Measurements from ENCODE around the gene PPP1R14D. TPM values are rescaled to one million over a fixed set of nuclear protein-coding genes. Genes with fewer than 3 reads are reported as not detected.

Gene PPP1R14D
- total RNA-seq, 1 experiment from 2014 or later, result 0.33 TPM

DNA sequence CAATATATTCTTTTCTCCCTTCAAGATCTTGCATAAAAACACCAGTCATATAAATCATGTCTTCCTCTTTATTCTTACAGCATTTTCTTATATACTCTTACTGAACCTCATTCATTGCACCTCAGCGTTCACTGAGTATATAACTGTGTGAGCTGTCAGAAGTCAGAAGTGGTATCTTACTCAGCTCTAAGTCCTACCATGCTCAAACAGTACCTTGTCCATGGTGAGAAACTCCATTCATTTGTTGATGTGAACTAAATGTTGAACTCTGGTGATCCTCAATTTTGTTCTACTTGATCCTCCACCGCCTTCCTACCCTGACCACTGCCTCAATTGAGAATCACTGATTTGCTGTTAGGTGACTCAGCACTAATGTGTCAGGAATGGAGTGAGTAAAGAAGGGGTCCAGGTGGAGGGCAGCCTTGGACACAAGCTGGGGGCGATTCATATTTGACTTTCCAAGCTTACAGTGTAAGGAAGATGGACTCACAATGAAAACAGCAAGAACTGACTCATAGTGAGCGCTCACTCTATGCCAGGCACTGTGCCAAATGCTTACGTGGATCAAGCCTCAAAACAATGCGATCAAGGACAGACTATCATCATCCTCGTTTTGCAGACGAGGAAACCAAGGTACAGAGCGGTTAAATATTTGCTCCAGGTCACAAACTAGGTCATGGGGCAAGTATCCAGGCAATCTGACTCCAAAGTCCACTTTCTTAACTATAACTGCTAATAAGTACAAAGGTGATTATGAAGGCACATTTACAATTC lies 35.1 kb downstream of the PPP1R14D start:
- no TSS peak for BruUV-seq (replicated peaks)
- H3K9me3 ChIP-seq (ENCODE audit: low read length), result no peaks in the 10 kb centered on the region
- no peak for TF ChIP-seq CTCF (conservative IDR thresholded peaks at IDR 0.05; ENCODE audit: low read depth, low read length)
- no peak for TF ChIP-seq EZH2 (IDR thresholded peaks at IDR 0.05; ENCODE audit: low read length, unreplicated experiment)
- no peak for TF ChIP-seq EZH2phosphoT487 (IDR thresholded peaks at IDR 0.05; ENCODE audit: borderline replicate concordance, low read length)
- H3K9ac ChIP-seq (ENCODE audit: low read length), result peak overlapping the region; percentile 24
- no peaks in the 10 kb centered on the region for H4K20me1 ChIP-seq (ENCODE audit: low read length)
- H2AFZ ChIP-seq (ENCODE audit: low read length), result peak overlapping the region; percentile 28; the same call in 1 of the 2 replicates
- peak overlapping the region; percentile 88 for H3K27ac ChIP-seq (ENCODE audit: low read length)
- peaks cover 36% of the 10 kb centered on the region for H3K4me1 ChIP-seq (ENCODE audit: insufficient read depth, low read length)
- peaks cover 48% of the 10 kb centered on the region for H3K79me2 ChIP-seq (ENCODE audit: low read length)
- intact Hi-C loops (cut with micrococcal nuclease), result no loop called here
- POLR2A ChIA-PET (ENCODE audit: unreplicated experiment), result no interaction called here
- H3K4me3 ChIP-seq (ENCODE audit: low read length), result peak overlapping the region; percentile 22; the same call in 1 of the 2 replicates
- DNase-seq (peak; percentile 98), ATAC-seq (peak; percentile 89)
- no peaks in the 10 kb centered on the region for H3K9me2 ChIP-seq (replicated peaks; ENCODE audit: low read length)
- peak overlapping the region; percentile 75 for H3K4me2 ChIP-seq (ENCODE audit: low read length)
- CTCF ChIA-PET, result interaction anchor here (0.5 to 1.0 kb wide), 2 partner anchors 80 to 190 kb away, joined by 3 to 4 read pairs; partner anchors contain the start of gene RHOV
- no peaks in the 10 kb centered on the region for H3F3A ChIP-seq (ENCODE audit: low read length, unreplicated experiment)
- no peaks in the 10 kb centered on the region for H3K36me3 ChIP-seq (ENCODE audit: low read depth, low read length)
- H3K27me3 ChIP-seq (ENCODE audit: low read length), result no peaks in the 10 kb centered on the region

DNA sequence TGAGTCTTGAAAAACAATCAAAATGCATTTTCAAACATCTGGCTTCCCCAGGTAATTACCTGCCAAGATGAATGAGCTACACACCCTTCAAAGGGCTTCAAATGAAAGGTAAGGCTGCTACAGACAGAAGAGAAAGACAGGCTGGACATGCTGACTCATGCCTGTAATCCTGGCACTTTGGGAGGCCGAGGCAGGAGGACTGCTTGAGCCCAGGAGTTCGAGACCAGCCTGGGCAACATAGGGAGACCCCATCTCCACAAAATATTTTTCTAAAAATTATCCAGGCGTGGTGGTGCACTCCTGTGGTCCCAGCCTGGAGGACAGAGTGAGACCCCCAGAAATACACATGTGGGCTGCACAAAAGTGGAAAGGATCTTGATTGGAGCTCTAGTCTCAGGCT lies 36.1 kb downstream of the PPP1R14D start:
- BruUV-seq (replicated peaks), result no TSS peak
- CTCF ChIA-PET, result interaction anchor here (1.1 kb wide), 1 partner anchor 66 kb away, joined by 3 read pairs; no protein-coding TSS in a partner anchor

More for the DNA sequence above, 36.1 kb downstream of the PPP1R14D start:
- Histone ChIP-seq H2AFZ (ENCODE audit: low read length) (no peak overlapping the region), H3K4me1 (ENCODE audit: insufficient read depth, low read length) (peaks cover 46% of the 10 kb centered on the region), H3K9me2 (replicated peaks; ENCODE audit: low read length) (no peaks in the 10 kb centered on the region), H3K27me3 (ENCODE audit: low read length) (no peaks in the 10 kb centered on the region), H3K36me3 (ENCODE audit: low read depth, low read length) (no peaks in the 10 kb centered on the region), H3K4me3 (ENCODE audit: low read length) (no peak overlapping the region), H4K20me1 (ENCODE audit: low read length) (no peaks in the 10 kb centered on the region), H3F3A (ENCODE audit: low read length, unreplicated experiment) (peaks cover 5% of the 10 kb centered on the region), H3K4me2 (ENCODE audit: low read length) (no peak overlapping the region), H3K27ac (ENCODE audit: low read length) (peak overlapping the region; percentile 88), H3K79me2 (ENCODE audit: low read length) (peaks cover 41% of the 10 kb centered on the region), H3K9me3 (ENCODE audit: low read length) (no peaks in the 10 kb centered on the region), H3K9ac (ENCODE audit: low read length) (no peak overlapping the region)
- no peak for DNase-seq
- intact Hi-C loops (cut with micrococcal nuclease), result no loop called here
- TF ChIP-seq EZH2 (IDR thresholded peaks at IDR 0.05; ENCODE audit: low read length, unreplicated experiment) (no peak), EZH2phosphoT487 (IDR thresholded peaks at IDR 0.05; ENCODE audit: borderline replicate concordance, low read length) (no peak), CTCF (conservative IDR thresholded peaks at IDR 0.05; ENCODE audit: low read depth, low read length) (no peak)
- POLR2A ChIA-PET (ENCODE audit: unreplicated experiment), result interaction anchor here (0.5 kb wide), 1 partner anchor 101 kb away, joined by 3 read pairs; no protein-coding TSS in a partner anchor
- no peak for ATAC-seq
